HG03354 (cell line): ENCODE measurements around the gene ZMYND19.
A peak's percentile ranks its signal among the peaks of the same experiment; 100 is the strongest.
"Not testable (repeated sequence)": the region's sequence is repeated elsewhere in the genome, so short reads cannot be mapped to it uniquely, and the experiment has no call there.

ENCODE experiments used
- ATAC-seq: cut with Tn5 transposase; IDR thresholded peaks from one replicate; pipeline ENCODE4 v1.9.1; 2021; ENCODE audit warnings: mild to moderate bottlenecking; ENCODE audit not compliant: unreplicated experiment, poor library complexity, severe bottlenecking

Gene ZMYND19

GRCh38 chr9:137590469-137591383 lies at the start of gene ZMYND19:
Gene ZMYND19 (minus strand): TSS chr9:137590512. CDS start chr9:137590263, 249 bp downstream.
- peak; percentile 82 for ATAC-seq

GRCh38 chr9:137639303-137640051 lies 49.2 kb upstream of the ZMYND19 start:
- no peak for ATAC-seq

DNA sequence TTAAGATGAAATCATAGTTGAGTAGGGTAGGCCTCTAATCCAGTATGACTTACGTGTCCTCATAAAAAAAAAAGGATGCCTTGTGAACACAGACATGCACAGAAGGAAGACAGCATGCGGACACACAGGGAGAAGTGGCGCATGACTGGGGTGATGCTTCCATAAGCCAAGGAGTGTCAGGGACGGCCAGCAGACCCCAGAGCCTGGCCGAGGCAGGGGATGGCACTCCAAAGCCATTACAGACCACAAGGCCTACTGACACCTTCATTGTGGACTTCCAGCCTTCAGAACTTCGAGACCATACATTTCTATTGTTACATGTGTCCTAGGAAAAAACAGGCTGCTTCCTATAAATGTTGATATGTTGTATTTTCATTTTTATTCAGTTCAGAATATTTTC lies 48.4 kb upstream of the ZMYND19 start:
- no peak for ATAC-seq

GRCh38 chr9:137634016-137634415 lies 43.7 kb upstream of the ZMYND19 start:
- ATAC-seq, result no peak

DNA sequence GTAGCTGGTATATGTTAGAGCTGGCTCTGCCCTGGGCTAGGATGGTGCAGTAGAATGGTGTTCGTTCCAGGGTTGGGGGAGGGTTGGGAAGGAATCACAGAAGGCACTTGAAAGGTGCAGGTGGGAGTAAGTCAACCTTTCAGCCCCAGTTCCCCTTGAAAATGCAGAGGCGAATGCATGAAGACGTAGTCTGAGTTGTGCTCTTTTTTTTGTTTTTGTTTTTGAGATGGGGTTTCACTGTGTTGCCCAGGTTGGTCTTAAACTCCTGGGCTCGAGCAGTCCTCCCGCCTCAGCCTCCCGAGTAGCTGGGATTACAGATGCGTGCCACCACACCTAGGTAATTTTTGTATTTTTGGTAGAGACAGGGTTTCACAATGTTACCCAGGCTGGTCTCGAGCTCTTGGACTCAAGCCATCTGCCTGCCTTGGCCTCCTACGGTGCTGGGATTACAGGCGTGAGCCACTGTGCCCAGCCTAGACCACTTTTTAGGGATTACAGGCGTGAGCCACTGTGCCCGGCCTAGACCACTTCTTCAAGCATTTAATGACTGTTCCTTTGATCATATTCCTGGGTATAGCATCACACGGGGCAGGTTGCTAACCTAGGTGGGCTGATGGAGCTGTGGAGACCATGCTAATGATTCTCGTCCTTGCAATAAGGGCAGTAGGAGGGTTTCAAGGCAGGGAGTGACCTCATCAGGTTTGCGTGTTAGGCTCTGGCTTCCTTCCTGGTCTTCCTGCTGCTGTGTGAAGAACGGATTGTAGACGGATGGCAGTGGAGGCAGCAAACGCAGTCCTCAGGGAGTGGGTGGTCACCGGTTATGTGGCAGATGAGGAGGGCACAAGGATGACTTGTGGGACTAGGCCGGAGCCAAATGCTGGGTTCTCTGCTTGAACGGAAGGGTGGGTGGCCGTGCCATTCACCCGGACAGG lies 42.2 kb upstream of the ZMYND19 start:
- ATAC-seq, result no peak

DNA sequence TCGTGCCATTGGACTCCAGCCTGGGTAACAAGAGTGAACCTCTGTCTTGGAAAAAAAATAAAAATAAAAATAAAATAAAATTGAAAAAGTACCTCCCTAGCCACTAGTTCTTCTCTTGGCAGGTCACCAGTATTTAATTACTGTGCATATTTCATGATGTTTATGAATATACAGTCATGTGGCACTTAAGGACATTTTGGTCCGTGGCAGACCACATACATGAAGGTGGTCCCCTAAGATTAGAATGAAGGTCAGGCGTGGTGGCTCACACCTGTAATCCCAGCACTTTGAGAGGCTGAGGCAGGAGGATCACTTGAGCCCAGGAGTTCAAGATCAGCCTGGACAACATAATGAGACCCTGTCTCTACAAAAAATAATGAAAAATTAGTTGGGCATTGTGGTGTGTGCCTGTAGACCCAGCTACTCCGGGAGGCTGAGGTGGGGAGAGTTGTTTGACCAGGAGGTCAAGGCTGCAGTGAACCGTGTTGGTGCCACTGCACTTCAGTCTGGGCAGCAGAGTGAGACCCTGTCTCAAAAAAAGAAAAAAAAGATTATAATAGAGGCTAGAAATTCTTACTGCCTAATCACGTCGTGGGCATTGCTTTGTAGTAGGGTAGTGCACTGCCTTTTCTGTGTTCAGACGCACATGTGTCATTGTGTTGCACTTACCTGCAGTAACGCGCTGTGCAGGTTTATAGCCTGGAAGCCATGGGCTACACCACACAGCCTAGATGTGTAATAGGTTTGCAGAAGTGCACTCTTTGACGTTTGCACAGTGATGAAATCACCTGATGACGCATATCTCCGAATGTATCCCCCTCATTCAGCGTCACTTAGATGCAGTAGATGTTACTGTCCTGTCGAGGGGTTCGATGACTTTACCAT lies 41.3 kb upstream of the ZMYND19 start:
- no peak for ATAC-seq

- no peak for ATAC-seq
Observed at GRCh38 chr9:137630679-137631078, 40.4 kb upstream of the ZMYND19 start.

GRCh38 chr9:137630126-137630525 lies 39.8 kb upstream of the ZMYND19 start:
- ATAC-seq, result no peak

GRCh38 chr9:137627406-137627805 lies 37.1 kb upstream of the ZMYND19 start:
- not testable (repeated sequence) for ATAC-seq

DNA sequence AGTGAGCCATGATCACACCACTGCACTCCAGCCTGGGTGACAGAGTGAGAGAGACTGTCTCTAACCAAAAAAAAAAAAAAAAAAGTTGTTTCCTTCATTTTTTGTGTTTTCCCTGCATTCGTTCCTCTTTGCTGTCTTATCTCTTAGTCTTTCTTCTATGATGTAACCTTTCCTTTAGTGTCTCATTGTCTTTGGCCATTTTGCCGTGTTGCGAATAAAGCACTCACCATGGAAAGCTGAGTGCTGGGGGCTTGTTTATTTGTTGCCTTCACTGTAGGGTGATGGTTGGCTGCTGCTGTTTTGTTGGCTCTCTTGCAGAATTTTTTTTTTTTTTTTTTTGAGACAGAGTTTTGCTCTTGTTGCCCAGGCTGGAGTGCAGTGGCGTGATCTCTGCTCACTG lies 36.2 kb upstream of the ZMYND19 start:
- ATAC-seq, result no peak

DNA sequence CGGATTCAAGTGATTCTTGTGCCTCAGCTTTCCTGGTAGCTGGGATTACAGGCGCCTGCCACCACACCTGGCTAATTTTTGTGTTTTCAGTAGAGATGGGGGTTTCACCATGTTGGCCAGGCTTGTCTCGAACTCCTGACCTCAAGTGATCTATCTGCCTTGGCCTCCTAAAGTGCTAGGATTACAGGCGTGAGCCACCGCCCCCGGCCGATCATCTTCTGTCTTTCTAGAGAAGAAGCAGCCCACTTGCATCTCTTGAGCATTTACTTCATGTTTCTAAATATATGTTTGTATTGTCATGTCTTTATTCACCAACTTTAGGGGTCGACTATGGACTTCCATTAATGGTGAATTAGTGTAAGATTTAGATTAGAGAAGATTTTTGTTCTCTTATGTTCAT lies 31.9 kb upstream of the ZMYND19 start:
- not testable (repeated sequence) for ATAC-seq

GRCh38 chr9:137621131-137621757 lies 30.9 kb upstream of the ZMYND19 start:
- no peak for ATAC-seq

DNA sequence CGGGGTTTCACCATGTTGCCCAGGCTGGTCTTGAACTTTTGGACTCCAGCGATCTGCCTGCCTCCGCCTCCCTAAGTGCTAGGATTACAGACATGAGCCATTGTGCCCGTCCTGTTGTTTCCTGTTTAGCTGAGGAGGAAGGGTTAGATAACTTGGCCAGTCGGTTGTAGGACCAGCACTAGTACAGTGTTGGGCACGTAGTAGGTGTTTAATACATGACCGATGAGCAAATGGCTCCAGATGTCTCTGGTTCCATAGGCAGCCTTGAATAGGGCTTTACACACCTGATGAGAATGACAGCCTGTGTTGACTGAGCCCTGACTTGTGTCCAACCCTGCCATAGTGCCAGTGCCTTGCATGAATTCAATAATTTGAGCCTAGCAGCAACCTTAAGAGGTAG lies 30.3 kb upstream of the ZMYND19 start:
- no peak for ATAC-seq

GRCh38 chr9:137620048-137620405 lies 29.7 kb upstream of the ZMYND19 start:
- ATAC-seq, result no peak

DNA sequence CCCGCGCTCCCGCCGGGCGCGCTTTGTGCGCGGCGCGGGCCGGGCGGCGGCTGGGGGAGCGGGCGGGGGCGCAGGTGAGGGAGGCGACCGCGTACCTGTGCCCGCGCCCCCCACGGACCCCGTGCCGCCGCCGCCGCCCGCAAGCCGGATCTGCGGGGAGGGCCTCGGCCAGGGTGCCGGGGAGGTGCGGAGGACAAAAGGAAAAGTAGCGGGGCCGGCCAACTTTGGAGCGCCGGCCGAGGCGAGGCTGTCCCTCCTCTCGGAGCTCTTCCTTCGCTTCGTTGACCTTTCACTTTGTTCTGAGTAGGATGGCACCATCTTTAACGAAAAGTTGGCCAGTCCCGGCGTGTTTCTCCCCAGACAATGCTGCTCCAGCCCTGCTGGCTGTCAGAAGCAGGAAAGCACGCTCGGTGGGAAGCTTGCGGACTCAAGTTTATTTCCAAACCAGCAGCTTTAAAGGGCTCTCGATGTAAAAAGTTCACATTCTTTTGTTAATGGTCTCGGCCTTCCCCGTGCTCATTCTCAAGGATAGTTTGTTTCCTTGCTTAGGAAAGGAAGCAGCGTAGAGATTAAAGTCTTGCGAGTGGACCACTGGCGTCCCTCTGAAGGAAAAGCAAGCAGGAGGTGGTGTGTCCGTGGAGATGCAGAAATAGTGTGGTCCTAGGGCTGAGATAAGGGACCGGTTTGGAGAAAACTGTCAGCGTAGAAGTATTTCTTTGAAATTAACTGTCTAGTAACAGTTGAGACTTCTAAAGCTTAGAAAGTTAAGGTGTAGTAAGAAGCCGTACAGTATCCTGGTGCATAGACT lies 29.1 kb upstream of the ZMYND19 start:
- ATAC-seq, result peak; percentile 39

DNA sequence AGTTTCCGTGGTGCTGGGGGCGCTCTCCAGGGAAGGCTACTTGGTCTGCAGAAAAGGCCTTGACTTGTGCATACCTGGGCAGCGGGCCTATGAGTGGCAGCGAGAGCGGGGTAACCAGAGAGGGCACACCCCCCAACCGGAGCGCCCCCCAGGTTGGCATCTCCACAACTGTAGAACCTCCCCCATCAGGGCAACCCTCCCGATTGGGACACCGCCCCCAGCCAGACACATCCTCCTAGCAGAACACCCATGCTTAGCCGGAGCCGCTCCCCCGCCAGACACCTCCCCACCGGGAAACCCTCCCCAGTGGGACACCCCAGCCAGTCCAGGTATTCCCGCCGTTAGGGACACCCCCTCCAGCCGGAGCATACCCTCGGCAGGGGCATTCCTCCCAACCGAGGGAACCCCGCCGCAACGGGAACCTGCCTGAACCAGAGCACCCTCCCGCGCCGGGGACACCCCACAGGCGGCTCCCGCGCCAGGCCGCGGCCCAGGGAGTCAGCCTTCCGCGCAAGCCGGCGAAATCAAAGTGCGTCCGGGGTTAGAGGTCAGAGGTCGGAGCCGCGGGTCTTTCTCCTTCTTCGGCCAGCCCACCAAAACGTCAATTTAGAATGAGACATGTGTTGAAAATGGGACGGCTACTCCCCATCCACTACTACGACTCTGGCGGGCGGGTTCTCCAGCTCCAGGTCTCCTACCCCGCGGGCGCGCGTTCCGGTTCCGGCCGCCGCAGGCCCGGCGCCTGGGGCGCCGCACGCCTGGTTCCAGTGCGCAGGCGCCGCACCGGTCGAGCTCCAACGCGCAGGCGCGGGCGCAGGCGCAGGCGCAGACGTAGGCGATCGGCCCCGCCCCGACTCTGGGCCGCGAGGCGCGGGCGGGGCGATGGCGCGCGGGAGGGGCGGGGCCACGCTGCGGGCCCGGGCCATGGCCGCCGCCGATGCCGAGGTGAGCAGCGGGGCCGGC lies 28.1 kb upstream of the ZMYND19 start, which contains the start of gene EHMT1:
Gene EHMT1, plus strand, starts transcription at position 901 of the 963 bp plus-strand sequence. Its CDS starts 24 bp downstream, at position 925.
- ATAC-seq, result peak; percentile 71
